ENCODE data around the gene TCF23.
"Not testable (repeated sequence)": the region's sequence is repeated elsewhere in the genome, so short reads cannot be mapped to it uniquely, and the experiment has no call there.

The TCF23 gene

DNA sequence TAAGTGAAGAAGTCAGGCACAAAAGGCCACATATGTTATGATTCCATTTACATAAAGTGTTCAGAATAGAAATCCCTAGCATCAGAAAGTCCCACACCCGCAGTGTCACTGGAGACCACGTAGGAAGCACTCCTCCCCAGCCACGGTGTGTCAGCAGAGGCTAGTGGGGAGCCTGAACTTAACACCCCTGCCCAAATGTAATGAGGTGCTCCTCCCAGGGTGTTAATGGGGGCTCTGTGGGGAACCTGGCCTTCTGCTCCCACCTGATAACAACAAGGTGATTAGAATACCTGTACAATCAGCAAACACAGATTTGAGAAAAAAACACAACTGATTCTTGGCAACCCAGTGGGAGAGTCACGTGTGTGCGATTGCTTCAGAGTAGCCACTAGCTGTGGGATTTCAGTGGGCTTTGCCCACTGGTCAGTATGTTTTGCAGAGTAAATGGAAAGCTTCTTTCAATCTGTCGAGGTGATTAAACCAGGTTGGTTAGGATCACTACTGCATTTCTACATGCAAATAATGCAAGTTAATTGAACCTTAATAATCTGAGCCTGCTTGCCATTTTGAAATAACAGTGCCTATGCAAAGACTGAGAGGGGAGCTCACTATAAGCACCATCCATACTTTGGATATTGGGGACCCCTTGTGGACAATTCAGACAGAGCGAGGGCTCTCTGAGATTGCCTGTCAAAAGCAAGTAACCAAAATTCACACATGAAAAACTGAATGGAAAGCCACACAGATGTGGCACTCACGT, 42.4 kb downstream of the TCF23 start:
- FAIRE-seq = peak; percentile 84

DNA sequence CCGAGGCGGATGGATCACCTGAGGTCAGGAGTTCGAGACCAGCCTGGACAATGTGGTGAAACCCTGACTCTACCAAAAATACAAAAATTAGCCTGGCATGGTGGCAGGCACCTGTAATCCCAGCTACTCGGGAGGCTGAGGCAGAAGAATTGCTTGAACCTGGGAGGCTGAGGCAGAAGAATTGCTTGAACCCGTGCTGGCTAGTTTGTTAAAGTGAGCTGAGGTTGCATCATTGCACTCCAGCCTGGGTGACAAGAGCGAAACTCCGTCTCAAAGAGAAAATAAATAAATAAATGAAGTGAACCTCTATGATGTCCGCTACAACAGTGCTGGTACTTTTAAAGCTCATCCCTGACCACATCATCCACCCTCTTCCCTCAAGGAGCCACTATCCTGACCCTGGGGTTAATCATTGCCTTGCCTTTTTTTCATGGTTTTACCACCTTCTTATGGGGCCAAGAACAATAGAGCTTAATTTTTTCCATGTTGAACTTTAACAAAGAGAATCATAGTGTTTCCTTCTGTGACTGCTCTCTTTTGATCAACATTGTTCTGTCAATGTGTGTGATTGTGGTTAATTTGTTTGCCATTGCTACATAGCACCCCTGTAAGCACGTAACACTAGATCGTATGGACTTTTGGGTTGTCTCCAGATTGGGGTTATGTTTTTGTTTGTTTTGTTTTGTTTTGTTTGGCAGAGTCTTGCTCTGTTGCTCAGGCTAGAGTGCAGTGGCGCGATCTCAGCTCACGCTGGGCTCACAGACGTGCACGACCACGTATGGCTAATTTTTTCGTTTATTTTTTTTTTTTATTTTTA, 45.9 kb downstream of the TCF23 start:
- FAIRE-seq = no peak

DNA sequence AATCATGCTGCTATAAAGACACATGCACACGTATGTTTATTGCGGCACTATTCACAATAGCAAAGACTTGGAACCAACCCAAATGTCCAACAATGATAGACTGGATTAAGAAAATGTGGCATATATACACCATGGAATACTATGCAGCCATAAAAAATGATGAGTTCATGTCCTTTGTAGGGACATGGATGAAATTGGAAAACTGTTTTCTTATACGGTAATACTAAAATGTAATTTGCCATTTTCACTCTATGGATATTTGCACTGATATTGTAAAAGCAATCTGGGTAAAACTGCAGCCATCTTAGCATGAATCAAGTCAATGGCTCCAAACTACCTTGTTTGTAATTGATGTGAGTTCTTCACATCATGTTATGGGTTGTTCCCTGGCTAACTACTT, 47.0 kb downstream of the TCF23 start:
- not testable (repeated sequence) for FAIRE-seq

DNA sequence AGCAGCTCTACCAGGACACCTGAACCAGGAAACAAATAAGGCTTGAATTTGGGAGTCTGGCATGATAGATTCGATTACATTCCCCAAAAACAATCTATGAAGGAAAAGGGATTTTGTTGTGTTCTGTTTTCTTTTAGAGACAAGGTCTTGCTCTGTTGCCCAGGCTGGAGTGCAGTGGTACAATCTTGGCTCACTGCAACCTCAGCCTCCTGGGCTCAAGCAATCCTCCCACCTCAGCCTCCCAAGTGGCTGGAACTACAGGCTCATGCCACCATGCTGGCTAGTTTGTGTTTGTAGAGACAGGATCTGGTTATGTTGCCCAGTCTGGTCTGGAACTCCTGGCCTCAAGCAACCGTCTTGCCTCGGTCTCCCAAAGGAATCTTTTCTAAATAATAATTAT, 49.3 kb downstream of the TCF23 start:
- FAIRE-seq = not testable (repeated sequence)

DNA sequence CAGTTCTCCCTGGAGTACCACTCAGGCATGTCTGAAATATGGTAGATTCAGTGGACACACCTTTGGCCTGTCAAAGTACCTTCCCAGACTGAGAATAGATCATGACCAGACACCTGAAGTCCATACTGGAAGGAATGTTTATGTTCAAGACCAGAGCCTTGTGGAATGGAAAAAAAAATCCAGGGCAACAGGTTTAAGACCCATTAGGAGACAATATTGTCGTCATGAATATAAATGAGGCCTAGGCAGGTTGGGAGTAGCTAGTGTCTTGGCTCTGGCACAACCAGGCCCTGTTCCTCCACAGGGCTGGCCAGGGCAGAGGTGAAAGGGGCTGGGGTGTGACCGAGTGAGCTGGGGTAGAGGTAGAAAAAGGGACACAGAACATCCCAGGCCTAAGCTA, 49.8 kb downstream of the TCF23 start:
- no peak for FAIRE-seq

DNA sequence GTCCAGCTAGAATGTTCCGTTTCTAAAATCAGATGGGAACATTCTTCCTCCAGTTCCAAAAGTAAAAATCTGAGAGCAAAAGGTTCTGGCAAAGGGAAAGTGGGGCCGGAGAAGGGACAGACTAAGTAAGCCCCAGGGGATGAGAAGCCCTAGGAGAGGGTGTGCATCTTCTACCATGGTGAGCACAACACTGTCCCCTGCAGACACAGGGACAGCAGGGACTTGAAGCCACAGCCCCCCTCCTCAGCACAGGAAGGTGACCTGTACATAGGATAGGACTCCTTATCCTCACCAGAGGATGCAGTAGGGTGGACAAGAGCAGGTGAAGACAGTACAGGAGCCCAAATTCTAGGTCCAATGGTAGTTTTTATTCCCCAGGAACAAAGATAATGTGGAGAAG, 50.4 kb downstream of the TCF23 start:
- FAIRE-seq = no peak

DNA sequence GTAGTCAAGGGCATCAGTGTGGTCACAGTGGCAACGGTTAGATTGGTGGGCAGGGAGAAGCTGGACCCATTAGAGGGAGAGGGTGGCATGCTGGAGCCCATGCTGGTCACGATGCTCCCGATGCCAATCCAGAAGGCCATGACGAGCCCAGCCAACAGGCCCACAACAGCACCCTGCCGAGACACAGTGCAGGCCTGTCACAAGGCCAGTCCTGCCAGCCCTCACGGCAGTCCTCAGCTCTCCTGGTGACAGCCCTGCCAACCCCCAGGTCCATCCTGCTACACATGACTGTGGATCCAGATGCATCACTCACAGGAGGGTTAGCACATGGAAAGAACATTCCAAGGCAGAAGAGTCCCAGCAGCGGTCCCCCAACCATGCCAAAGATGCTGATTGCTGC, 52.9 kb downstream of the TCF23 start:
- FAIRE-seq = no peak

DNA sequence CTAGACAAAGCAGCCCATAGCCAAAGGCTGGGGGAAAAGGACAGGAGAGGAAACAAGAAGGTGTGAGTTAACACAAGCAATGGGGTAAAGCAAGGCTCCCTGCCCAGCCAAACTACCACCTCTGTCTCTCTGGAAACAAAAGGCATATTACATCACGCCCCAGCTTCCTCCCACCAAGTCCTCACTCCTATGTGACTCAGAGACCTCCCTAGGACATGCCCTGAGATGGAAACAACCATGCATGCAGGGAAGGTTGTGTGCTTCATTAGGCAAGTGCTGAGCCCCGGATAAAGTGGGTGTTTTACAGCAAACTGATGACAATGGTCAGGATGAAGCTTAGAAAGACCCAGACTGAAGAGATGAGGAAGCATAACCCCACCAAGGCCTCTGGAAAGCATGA, 54.0 kb downstream of the TCF23 start:
- no peak for FAIRE-seq

DNA sequence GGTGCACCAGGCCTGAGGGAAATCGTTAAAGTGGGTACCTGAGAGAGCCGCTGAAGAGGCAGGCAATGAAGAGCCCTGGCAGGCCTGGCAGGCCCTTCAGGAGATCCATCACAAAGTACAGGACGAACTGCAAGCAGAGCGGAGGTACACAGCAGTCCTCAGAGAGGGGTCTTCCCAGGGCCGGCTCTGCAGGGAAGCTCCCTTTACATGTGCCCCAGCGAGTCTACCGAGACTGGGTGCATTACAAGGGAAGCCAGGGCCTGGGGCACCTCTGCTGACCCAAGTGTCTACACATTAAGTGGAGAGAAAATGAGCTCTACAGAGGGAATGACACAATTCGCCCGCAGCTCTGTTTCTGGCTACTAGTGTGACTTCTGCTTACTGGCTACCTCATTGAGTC, 54.9 kb downstream of the TCF23 start:
- FAIRE-seq = no peak

DNA sequence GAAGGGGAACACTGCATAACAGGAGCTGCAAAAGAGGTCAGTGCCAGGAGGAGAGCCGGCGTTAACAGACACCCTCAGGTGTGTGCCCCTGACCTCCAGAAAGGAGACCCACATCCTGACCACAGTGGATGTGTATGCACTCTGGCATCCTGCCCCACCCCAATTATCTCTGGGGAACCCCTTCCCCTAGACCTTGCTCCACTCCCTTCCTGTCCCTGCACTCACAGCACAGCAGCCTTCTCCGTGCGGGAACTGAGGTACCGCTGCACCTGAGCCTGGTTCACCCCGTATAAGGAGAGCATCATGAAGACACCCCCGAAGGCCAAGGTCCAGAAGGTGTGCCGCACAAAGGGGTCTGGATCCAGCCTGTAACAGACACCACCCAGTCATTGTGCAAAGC, 55.8 kb downstream of the TCF23 start:
- FAIRE-seq = no peak

DNA sequence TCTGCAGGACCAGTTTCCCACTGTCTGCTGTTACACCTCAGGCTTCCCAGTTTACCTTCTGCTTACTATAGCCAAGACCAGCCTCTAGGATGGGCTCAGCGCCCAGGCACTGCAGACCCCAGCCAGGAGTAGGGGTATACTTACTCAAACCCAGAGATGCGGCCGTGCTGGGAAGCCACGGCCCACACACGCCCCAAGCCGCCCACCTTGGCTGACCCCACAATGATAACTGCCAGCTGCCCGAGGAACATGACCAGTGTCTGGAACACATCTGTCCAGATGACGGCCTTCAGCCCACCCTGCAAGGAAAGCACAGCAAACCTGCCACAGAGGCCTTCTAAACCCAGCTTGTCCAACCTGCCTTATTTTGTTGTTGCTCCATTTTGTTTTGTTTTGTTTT, 56.4 kb downstream of the TCF23 start:
- FAIRE-seq = no peak

DNA sequence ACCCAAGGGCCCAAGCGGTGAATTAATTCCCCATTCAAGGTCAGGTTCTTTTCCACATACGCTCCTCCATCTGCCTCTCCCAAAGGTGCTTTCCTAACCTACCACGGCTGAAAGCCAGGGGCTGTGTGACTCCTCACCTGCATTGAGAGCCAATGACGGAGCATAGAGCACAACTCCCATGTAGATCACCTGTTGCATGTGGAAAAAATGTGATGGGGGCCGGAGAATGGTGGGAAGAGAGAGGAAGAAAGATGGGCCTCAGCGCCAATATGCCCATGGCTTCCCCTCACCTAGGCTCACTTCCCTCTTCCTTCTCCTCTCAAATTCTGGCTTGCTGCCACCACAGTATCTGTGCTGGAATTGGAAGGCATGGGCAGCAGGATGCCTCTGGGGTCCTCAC, 57.5 kb downstream of the TCF23 start:
- FAIRE-seq = no peak
